T-helper 17 cell (primary cell): ENCODE results near the gene ANKRD30A. TPM values are rescaled to one million over a fixed set of nuclear protein-coding genes. Genes with fewer than 3 reads are reported as not detected.
"Not testable (repeated sequence)": the region's sequence is repeated elsewhere in the genome, so short reads cannot be mapped to it uniquely, and the experiment has no call there.

Experiments used
- ATAC-seq: fragments of 150-1000 bp; cut with Tn5 transposase; 2 replicates; pipeline ENCODE4 v1.10.0; 2021; ENCODE audit warnings: mild to moderate bottlenecking, moderate library complexity
- DNase-seq, 3 donors: peaks; one replicate each; pipeline versions ENCODE4 v3.0.0 to v3.0.0-alpha.2; 2020 to 2021
- H3K9me3 ChIP-seq: one replicate; pipeline ENCODE4 v1.7.0; 2013; ENCODE audit warnings: low read length, mild to moderate bottlenecking; ENCODE audit not compliant: control insufficient read depth, poor library complexity, severe bottlenecking
- H3K27ac Mint-ChIP-seq: one replicate; pipeline ENCODE4 v1.8.0; 2022; ENCODE audit warnings: mild to moderate bottlenecking, moderate library complexity, mixed read lengths
- H3K27me3 Mint-ChIP-seq: one replicate; pipeline ENCODE4 v1.8.0; 2022; ENCODE audit warnings: mixed read lengths
- H3K36me3 Mint-ChIP-seq: one replicate; pipeline ENCODE4 v1.8.0; 2022; ENCODE audit warnings: low read depth, mixed read lengths
- H3K4me1 Mint-ChIP-seq: one replicate; pipeline ENCODE4 v1.8.0; 2022; ENCODE audit warnings: mild to moderate bottlenecking, mixed read lengths
- H3K4me3 Mint-ChIP-seq: one replicate; pipeline ENCODE4 v1.8.0; 2022; ENCODE audit warnings: mild to moderate bottlenecking, moderate library complexity, mixed read lengths
- total RNA-seq, 4 donors: library from RNA in 2 of 4; stranded (reverse) in 2 of 4; gene quantifications; one replicate each; pipeline ENCODE4 v1.2.3 and lab custom pipeline; 2022 to 2026

Gene ANKRD30A
- total RNA-seq, 2 donors from 2014 or later = not detected

DNA sequence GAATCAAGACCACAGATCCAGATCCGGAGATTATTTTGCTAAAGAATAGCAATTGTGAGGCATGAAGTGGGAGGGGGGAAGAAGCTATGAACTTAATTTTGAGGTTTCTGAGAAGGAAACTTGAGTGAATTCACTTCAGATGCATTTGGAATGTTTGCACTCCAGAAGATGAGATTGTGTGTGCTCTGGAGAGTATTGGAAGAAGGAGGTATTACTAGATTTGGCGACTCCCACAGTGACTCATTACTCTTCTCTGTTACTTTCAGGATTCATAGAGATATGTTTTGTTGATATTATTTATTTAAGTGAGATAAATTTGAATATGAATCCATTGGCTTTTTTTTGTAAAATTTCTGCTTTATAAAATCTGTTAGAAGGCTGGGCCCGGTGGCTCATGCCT lies 80.7 kb downstream of the ANKRD30A start:
- Mint-ChIP-seq H3K4me1 (no peaks in the 10 kb centered on the region), H3K36me3 (no peaks in the 10 kb centered on the region), H3K27ac (no peak overlapping the region), H3K27me3 (no peaks in the 10 kb centered on the region), H3K4me3 (no peak overlapping the region)
- DNase-seq = no peak
- H3K9me3 ChIP-seq = no peaks in the 10 kb centered on the region
- ATAC-seq = no peak

DNA sequence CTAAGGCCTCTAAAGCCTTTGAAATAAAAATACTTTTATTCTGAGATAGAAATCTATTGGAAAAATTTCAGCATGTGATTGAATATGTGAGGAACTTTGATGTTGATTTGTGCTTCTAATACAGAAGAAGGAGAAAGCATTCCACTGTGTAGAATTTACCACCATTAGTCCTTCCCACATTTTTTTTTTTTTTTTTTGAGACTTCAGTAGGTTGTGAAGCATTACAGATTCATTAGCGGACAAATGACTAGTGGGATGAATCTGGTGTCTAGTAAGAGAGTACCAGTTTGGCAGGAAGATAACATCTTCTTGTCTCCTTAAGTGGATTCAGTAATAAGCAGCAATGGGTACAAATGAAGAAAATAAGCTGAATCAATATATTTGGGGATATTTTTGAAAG lies 95.5 kb downstream of the ANKRD30A start:
- Mint-ChIP-seq H3K4me3 (no peak overlapping the region), H3K36me3 (no peaks in the 10 kb centered on the region), H3K4me1 (no peaks in the 10 kb centered on the region), H3K27me3 (no peaks in the 10 kb centered on the region), H3K27ac (no peak overlapping the region)
- no peaks in the 10 kb centered on the region for H3K9me3 ChIP-seq
- ATAC-seq (no peak), DNase-seq (no peak)

DNA sequence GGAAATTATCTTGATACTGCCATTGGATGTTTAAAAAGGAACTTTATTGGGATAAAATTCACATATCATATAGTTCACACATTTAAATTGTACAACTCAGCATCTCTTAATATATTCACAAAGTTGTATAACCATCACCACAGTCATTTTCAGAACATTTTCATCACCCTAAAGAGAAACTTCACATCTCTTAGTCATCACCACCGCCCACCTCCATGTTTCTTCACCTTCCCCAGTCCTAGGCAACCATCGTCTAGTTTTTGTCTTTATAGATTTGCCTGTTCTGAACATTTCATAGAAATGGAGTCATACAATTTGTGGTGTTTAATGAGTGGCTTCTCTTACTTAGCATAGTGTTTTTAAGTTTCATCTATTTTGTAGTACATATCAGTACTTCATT lies 96.6 kb downstream of the ANKRD30A start:
- Mint-ChIP-seq H3K27ac (no peak overlapping the region), H3K36me3 (no peaks in the 10 kb centered on the region), H3K4me1 (no peaks in the 10 kb centered on the region), H3K4me3 (no peak overlapping the region), H3K27me3 (no peaks in the 10 kb centered on the region)
- H3K9me3 ChIP-seq = no peaks in the 10 kb centered on the region
- ATAC-seq (no peak), DNase-seq (no peak)

DNA sequence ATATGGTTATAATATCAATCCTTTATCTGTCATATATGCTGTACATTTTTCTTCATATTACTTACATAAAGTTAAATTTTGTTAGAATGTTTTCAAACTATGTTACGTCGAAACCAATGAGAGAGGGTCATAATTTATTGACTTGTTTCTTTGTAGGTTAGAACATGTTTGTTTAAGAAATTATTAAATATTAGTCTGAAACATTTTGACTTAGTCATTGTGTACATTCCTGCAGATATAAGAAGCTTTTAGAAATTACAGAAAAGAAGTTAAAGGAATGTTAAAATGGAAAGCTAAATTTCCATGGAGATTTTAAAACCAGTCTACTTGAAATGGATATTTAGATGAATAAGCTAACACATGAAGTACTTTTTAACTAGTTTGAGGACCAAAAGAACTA lies 99.8 kb downstream of the ANKRD30A start:
- ATAC-seq (no peak), DNase-seq (no peak)
- Mint-ChIP-seq H3K36me3 (no peaks in the 10 kb centered on the region), H3K27ac (no peak overlapping the region), H3K27me3 (no peaks in the 10 kb centered on the region), H3K4me1 (no peaks in the 10 kb centered on the region), H3K4me3 (no peak overlapping the region)
- no peaks in the 10 kb centered on the region for H3K9me3 ChIP-seq

DNA sequence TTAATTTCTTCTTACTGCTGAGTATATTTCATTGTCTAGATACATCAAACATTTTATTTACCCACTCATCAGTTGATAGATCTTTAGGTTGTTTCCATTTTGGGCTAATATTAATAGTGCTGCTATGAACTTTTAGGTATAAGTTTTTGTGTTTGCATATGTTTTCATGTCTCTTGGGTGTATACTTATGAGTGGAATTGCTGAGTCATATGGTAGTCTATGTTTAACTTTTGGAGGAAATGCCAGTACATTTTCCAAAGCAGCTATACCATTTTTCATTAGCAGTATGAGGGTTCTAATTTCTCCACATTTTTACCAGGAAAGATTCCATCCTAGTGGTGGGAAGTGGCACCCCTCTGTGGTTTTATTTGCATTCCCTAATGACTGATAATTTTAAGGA lies 101.1 kb downstream of the ANKRD30A start:
- no peak for ATAC-seq
- no peaks in the 10 kb centered on the region for H3K4me1 Mint-ChIP-seq

DNA sequence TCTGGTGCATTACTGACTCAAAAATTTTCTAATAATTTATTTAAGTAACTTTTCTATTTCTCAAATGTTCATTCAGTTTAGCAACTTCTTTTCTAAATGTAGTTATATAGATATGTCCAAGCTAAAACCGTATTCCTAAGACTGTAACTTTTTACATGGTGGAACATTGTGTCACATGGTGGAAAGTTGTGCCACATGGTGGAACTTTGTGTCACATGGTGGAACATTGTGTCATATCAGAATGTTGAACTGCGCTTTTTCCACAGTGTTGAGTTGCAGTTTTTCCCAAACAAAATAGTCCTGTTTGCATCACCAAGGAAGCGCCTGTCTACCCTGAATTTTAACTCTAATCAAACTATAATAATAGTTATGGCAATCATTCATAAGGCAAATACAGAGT lies 109.3 kb downstream of the ANKRD30A start:
- no peaks in the 10 kb centered on the region for H3K36me3 Mint-ChIP-seq
- no peak overlapping the region for H3K27ac Mint-ChIP-seq
- no peaks in the 10 kb centered on the region for H3K27me3 Mint-ChIP-seq
- no peaks in the 10 kb centered on the region for H3K9me3 ChIP-seq
- ATAC-seq (no peak), DNase-seq (no peak)
- H3K4me1 Mint-ChIP-seq = no peaks in the 10 kb centered on the region
- no peak overlapping the region for H3K4me3 Mint-ChIP-seq

More for the DNA sequence above, 101.1 kb downstream of the ANKRD30A start:
- H3K27ac Mint-ChIP-seq = no peak overlapping the region
- no peaks in the 10 kb centered on the region for H3K27me3 Mint-ChIP-seq
- H3K36me3 Mint-ChIP-seq = no peaks in the 10 kb centered on the region
- no peak overlapping the region for H3K4me3 Mint-ChIP-seq
- H3K9me3 ChIP-seq = no peaks in the 10 kb centered on the region
- DNase-seq = no peak

DNA sequence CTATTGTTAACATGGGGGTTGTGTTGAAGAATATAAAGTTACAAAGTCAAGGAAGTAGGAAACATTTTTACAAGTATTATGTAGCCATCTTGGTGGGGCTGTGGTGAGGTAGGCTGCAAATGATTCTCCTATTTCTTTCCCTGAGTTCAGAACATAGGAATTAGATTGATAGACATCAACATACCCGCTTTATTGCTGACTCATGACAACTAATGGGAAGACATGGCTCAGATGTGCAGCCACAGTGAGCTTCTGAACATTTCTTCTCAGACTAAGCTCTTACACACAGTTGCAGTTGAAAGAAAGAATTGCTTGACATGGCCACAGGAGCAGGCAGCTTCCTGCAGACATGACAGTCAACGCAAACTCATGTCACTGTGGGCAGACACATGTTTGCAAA lies 110.7 kb downstream of the ANKRD30A start:
- no peak for DNase-seq
- Mint-ChIP-seq H3K4me1 (no peaks in the 10 kb centered on the region), H3K27me3 (no peaks in the 10 kb centered on the region), H3K4me3 (no peak overlapping the region), H3K27ac (no peak overlapping the region), H3K36me3 (no peaks in the 10 kb centered on the region)
- no peak for ATAC-seq
- no peaks in the 10 kb centered on the region for H3K9me3 ChIP-seq

DNA sequence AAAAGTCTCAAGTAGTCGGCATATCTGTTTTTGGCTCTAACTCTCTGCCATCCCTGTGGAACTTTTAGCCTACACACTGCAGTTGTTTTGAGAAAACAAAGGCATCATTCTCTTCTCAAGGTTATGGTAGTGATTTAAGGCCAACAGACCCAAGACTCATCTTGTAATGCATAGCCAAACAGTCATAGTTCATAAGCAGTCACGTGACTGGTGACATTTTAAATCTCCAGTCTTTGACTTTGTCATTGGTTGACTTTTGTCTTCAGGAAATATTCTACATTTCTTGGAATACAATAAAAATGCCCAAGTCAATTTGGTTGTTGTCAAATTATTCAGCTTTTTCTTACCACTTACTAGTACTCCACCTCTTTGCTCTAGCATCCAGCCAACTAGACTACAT lies 114.8 kb downstream of the ANKRD30A start:
- Mint-ChIP-seq H3K27ac (no peak overlapping the region), H3K27me3 (no peaks in the 10 kb centered on the region), H3K4me3 (no peak overlapping the region), H3K4me1 (no peaks in the 10 kb centered on the region), H3K36me3 (no peaks in the 10 kb centered on the region)
- DNase-seq (no peak), ATAC-seq (no peak)
- H3K9me3 ChIP-seq = no peaks in the 10 kb centered on the region

DNA sequence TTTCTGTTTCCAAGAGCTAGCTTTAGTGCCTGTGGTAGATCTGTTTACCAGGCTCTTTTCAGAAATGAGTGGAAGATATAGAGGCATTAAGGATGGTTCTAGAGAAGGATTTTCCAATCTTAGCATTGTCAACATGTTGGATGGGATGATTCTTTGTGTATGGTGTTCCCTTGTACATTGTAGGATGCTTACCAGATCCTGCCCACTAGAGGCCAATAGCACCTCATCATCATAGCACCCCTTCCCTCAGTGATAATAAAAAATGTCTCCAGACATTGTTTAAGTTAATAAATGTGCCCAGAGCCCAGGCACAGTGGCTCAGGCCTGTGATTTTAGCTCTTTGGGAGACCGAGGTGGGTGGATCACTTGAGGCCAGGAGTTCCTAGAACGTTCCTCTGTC lies 121.2 kb downstream of the ANKRD30A start:
- Mint-ChIP-seq H3K27me3 (no peaks in the 10 kb centered on the region), H3K4me1 (no peaks in the 10 kb centered on the region), H3K27ac (no peak overlapping the region), H3K36me3 (no peaks in the 10 kb centered on the region), H3K4me3 (no peak overlapping the region)
- no peaks in the 10 kb centered on the region for H3K9me3 ChIP-seq
- ATAC-seq = no peak
- no peak for DNase-seq

DNA sequence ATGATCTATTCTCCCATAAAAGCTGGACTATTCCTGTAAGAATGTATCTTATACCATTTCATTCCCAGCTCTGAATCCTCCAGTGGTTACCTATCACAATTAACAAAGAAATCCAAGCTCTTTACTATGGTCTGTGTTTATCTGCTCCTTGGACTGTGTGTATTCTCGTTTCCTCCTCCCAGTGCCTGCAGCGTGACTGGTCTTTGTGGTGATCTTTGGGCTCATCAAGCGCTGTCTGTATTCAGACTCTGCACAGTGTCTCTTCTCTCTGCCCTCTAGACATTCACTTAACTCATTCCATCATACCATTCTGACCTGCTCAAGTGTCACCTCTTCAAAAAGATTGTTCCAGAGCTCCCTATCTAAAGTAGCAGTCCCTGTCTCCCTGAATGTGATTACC lies 130.4 kb downstream of the ANKRD30A start:
- H3K27me3 Mint-ChIP-seq, H3K4me1 Mint-ChIP-seq, H3K27ac Mint-ChIP-seq, H3K36me3 Mint-ChIP-seq, ATAC-seq, DNase-seq, H3K4me3 Mint-ChIP-seq, H3K9me3 ChIP-seq: not testable (repeated sequence)

DNA sequence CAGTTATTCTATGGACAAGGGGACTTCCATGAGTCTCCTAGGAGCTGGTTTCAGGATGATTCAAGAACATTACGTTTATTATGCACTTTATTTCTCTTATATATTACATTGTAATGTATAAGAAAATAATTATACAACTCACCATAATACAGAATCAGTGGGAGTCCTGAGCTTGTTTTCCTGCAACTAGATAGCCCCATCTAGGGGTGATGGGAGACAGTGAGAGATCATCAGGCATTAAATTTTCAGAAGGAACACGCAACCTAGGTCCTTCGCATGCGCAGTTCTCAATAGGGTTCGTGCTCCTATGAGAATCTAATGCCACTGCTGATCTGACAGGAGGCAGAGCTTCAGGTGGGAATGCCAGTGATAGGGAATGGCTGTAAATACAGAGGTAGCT lies 137.9 kb downstream of the ANKRD30A start:
- ATAC-seq = no peak

DNA sequence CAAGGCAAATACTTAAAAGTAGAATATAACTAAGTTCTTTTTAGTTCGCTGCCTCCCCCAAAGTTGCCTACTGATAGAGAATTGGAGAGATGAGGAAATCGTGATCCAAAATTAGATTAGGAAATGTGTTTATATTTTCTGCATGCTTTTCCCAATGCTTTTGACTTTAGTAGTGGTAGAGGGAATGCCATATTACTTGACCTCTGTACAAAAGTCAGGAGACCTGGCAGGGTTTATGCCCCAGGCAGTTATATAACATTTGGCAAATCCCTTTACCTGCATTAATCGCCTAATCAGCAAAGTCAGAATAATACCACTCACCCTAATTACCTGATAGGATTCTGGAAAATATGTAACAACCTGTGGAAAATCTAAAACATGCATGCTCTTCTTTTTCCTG lies 142.9 kb downstream of the ANKRD30A start:
- ATAC-seq (no peak), DNase-seq (no peak)
- Mint-ChIP-seq H3K27me3 (no peaks in the 10 kb centered on the region), H3K4me3 (no peak overlapping the region), H3K4me1 (no peaks in the 10 kb centered on the region), H3K36me3 (no peaks in the 10 kb centered on the region), H3K27ac (no peak overlapping the region)
- no peaks in the 10 kb centered on the region for H3K9me3 ChIP-seq

More for the DNA sequence above, 137.9 kb downstream of the ANKRD30A start:
- Mint-ChIP-seq H3K27me3 (no peaks in the 10 kb centered on the region), H3K4me3 (no peak overlapping the region), H3K4me1 (no peaks in the 10 kb centered on the region), H3K36me3 (no peaks in the 10 kb centered on the region), H3K27ac (no peak overlapping the region)
- H3K9me3 ChIP-seq = no peaks in the 10 kb centered on the region
- no peak for DNase-seq

DNA sequence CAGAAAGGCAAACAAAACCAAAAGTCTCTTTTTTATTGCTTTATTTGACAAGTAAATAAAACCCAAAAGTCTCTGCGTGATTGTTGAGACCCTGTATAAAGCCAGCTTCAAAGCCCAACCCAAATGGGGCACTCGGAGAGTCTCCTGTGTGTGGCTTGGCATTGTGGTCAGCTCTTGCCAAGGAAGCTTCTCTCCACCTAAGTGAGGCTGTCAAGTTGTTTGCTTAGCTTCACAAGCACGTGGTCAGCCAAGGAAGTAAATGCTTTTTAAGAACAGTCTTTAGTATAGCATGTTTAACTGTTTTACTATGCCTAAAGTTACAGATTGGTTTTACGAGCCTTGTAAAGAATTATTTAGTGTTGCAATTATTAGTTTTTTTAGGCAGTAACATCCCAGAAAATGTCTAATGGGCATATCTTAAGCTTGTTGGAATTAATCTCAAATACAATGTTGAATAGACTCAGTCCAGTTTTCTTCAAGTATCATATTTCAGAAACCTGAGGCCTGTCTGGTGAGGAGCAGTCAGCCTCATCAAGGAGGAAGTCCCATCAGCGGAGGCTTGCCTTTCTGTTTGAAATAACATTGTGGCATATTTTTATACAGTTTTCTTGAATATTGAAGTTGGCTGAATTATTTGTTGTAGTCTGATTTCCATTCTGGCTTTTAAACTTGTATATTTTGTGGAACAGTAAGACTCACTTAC lies 144.3 kb downstream of the ANKRD30A start:
- no peaks in the 10 kb centered on the region for H3K9me3 ChIP-seq
- Mint-ChIP-seq H3K27me3 (no peaks in the 10 kb centered on the region), H3K4me1 (no peaks in the 10 kb centered on the region), H3K36me3 (no peaks in the 10 kb centered on the region), H3K27ac (no peak overlapping the region), H3K4me3 (no peak overlapping the region)
- DNase-seq (no peak), ATAC-seq (no peak)

DNA sequence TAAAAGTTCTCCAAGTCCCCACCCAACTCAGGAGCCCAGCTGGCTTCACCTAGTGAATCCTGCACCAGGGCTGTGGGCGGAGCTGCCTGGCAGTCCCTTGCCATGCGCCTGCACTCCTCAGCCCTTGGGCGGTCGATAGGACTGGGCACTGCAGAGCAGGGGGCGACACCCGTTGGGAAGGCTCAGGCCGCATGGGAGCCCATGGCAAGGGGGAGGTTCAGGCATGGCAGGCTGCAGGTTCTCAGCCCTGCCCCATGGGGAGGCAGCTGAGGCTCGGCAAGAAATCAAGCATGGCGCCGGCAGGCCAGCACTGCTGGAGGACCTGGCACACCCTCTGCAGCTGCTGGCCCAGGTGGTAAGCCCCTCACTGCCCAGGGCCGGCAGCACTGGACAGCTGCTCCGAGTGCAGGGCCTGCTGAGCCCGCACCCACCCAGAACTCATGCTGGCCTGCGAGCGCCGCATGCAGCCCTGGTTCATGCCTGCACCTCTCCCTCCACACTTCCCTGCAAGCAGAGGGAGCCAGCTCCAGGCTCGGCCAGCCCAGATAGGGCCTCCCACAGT lies 149.9 kb downstream of the ANKRD30A start:
- DNase-seq = no peak
- H3K27me3 Mint-ChIP-seq = no peaks in the 10 kb centered on the region
- no peaks in the 10 kb centered on the region for H3K36me3 Mint-ChIP-seq
- no peak for ATAC-seq
- no peaks in the 10 kb centered on the region for H3K4me1 Mint-ChIP-seq
- H3K4me3 Mint-ChIP-seq = no peak overlapping the region
- H3K9me3 ChIP-seq = no peaks in the 10 kb centered on the region
- H3K27ac Mint-ChIP-seq = no peak overlapping the region
